Type B pancreatic cell (in vitro differentiated cells): ENCODE measurements around the gene FCHSD2. TPM values are rescaled to one million over a fixed set of nuclear protein-coding genes. Genes with fewer than 3 reads are reported as not detected.

ENCODE experiments used
- DNase-seq: peaks from one replicate; pipeline ENCODE4 v3.0.0; 2021; ENCODE audit warnings: mixed read lengths; ENCODE audit not compliant: unreplicated experiment; ENCODE audit errors: extremely low spot score
- H3K27ac Mint-ChIP-seq: 2 replicates; pipeline ENCODE4 v1.8.0; 2021; ENCODE audit warnings: mild to moderate bottlenecking, mixed read lengths
- H3K27me3 Mint-ChIP-seq: 2 replicates; pipeline ENCODE4 v1.8.0; 2021; ENCODE audit warnings: mixed read lengths
- H3K36me3 Mint-ChIP-seq: 2 replicates; pipeline ENCODE4 v1.8.0; 2021; ENCODE audit warnings: mixed read lengths
- H3K4me1 Mint-ChIP-seq: one replicate; pipeline ENCODE4 v1.8.0; 2021; ENCODE audit warnings: mixed read lengths; ENCODE audit not compliant: unreplicated experiment
- H3K4me3 Mint-ChIP-seq: 2 replicates; pipeline ENCODE4 v1.8.0; 2021; ENCODE audit warnings: mild to moderate bottlenecking, mixed read lengths
- H3K9me3 Mint-ChIP-seq: 2 replicates; pipeline ENCODE4 v1.8.0; 2021; ENCODE audit warnings: mixed read lengths
- total RNA-seq: library from RNA; stranded (reverse); gene quantifications from 2 replicates; pipeline ENCODE4 v1.2.1, GENCODE V29; 2021; ENCODE audit warnings: low replicate concordance
- TF ChIP-seq, protein P1 (sequence below): fragments of 200-600 bp; sonication (generic); conservative IDR thresholded peaks from 2 replicates; pipeline ENCODE4 v1.5.0; 2021; ENCODE audit warnings: antibody characterized with exemption, mild to moderate bottlenecking

Gene FCHSD2
- total RNA-seq, 1 donor from 2014 or later: 30.8 TPM

DNA sequence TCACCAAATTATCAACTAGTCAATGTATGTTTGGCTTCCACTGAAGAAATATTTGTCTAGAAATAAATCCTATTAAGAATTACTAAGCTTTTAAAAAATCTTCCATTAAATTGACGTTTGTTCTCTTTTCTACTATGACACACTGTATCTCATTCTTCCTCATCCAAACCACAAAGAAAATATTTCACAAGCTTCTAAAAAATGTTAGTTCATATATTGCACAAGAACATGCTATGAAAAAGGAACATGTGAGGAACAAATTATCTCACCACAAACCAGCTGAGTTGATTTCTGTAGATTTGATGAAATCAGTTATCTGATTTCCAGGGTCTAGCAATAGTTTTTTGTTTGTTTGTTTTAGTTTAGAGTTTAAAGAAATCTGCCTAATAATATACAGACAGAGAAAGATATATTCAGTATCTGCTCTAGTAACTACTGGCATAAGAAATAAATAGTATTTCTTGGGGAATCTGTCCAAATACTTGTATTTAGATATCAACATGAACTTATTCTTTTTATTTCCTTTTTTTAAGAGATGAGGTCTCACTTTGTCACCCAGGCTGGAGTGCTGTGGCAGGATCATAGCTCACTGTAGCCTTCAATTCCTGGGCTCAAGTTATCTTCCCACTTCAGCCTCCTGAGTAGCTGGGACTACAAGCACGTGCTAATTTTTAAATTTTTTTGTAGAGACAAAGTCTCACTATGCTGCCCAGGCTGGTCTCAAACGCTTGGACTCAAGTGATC lies 166.2 kb downstream of the FCHSD2 start:
- Mint-ChIP-seq H3K27me3 (no peaks in the 10 kb centered on the region), H3K4me1 (peaks cover 4% of the 10 kb centered on the region), H3K36me3 (peaks cover 23% of the 10 kb centered on the region), H3K4me3 (no peak overlapping the region), H3K27ac (no peak overlapping the region), H3K9me3 (peaks cover 4% of the 10 kb centered on the region)
- TF ChIP-seq, protein P1, sequence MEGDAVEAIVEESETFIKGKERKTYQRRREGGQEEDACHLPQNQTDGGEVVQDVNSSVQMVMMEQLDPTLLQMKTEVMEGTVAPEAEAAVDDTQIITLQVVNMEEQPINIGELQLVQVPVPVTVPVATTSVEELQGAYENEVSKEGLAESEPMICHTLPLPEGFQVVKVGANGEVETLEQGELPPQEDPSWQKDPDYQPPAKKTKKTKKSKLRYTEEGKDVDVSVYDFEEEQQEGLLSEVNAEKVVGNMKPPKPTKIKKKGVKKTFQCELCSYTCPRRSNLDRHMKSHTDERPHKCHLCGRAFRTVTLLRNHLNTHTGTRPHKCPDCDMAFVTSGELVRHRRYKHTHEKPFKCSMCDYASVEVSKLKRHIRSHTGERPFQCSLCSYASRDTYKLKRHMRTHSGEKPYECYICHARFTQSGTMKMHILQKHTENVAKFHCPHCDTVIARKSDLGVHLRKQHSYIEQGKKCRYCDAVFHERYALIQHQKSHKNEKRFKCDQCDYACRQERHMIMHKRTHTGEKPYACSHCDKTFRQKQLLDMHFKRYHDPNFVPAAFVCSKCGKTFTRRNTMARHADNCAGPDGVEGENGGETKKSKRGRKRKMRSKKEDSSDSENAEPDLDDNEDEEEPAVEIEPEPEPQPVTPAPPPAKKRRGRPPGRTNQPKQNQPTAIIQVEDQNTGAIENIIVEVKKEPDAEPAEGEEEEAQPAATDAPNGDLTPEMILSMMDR: no peak
- DNase-seq: no peak

DNA sequence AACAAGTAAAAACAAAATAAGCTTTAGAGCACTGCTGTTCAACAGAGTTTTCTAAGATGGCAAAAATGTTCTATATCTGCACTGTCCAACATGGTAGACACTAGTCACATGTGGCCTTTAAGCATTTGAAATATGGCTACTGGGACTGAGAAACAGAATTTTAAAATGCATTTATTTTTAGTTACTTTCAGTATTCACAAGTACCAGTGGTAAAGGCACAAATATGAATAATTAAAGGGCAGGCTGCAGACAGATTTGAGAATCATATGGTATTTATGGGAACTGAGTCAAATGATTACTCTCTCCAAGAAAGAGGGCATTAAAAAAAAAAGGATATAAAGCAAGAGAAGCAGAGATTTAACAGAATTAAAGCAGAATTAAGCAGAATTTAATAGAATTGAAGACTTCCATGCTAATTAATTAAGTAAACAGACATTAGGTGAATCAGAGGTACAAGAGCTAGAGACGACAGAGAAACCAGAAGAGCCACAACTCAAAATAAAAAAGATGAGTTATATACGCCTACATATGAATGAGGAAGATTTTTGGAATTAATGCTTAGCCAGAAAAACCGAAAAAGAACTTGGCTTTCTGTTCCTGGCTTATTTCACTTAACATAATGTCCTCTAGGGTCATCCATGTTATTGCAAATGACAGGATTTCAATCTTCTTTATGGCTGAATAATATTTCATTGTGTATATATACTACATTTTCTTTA lies 167.5 kb downstream of the FCHSD2 start:
- Mint-ChIP-seq H3K4me3 (no peak overlapping the region), H3K36me3 (peaks cover 21% of the 10 kb centered on the region), H3K27me3 (no peaks in the 10 kb centered on the region), H3K27ac (no peak overlapping the region), H3K4me1 (peaks cover 15% of the 10 kb centered on the region), H3K9me3 (peaks cover 4% of the 10 kb centered on the region)
- TF ChIP-seq, protein P1: no peak
- no peak for DNase-seq

DNA sequence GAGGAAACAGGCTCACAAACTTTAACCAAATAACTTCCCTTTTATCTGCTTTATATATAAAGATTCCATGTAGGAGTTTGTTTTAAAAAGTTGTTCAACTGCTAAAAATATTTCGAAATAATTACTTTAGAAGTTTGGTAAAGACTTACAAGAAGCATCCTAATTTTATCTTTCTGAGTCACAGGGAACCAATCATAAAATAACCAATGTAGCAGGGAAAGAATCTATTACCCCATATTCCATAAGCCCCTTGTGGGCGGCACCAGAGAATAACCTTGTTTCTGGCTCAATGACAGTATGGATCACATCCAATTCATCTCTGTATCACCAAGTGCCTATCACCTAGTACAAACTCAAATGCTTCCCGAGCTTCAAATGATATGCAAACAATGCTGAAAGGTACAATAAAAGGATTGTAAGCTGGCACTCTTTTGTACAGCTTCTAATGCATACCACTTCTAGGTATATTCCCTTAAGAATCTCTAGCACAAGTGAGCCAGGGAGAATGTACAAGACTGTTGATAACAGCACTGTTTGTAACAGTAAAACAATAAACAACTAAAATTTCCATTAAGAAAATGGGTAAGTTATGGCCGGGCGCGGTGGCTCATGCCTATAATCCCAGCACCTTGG lies 169.5 kb downstream of the FCHSD2 start:
- Mint-ChIP-seq H3K4me3 (no peak overlapping the region), H3K9me3 (peaks cover 4% of the 10 kb centered on the region), H3K27me3 (no peaks in the 10 kb centered on the region), H3K27ac (no peak overlapping the region), H3K4me1 (peaks cover 15% of the 10 kb centered on the region), H3K36me3 (peaks cover 13% of the 10 kb centered on the region)
- TF ChIP-seq, protein P1: no peak
- DNase-seq: no peak

DNA sequence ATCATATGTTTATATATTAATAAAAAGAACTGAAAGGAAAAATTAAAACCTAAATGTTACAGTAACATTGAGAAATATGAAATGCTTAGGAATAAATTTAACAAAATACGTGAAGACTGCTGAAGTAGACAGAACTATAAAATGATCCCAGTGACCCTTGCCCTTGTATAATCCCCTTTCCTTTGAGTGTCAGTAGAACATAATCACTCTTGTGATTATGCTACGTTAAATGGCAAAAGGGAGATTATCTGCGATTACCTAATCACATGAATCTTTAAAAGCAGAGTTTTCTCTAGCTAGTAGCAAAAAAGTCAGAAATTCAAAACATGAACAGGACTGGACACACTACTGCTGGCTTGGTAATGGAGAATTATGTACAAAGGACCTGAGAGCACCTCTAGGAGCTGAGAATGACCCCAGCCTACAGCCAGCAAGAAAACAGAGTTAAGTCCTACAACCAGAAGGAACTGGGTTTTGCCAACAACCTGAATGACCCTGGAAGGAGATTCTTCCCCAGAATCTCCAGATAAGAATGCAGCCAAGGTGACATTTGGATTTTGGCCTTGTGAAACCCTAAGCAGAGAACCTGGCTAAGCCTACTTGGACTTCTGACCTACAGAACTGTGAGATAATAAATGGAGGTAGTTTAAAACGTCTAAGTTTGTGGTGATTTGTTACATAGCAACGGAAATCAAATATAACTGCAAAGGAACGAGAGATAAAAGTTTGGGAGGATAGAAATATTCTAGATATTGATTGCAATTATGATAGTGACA lies 170.7 kb downstream of the FCHSD2 start:
- TF ChIP-seq, protein P1: no peak
- H3K27me3 Mint-ChIP-seq: no peaks in the 10 kb centered on the region
- peaks cover 4% of the 10 kb centered on the region for H3K9me3 Mint-ChIP-seq
- no peak overlapping the region for H3K4me3 Mint-ChIP-seq
- peaks cover 15% of the 10 kb centered on the region for H3K4me1 Mint-ChIP-seq
- no peak for DNase-seq
- H3K36me3 Mint-ChIP-seq: peaks cover 13% of the 10 kb centered on the region
- H3K27ac Mint-ChIP-seq: no peak overlapping the region

DNA sequence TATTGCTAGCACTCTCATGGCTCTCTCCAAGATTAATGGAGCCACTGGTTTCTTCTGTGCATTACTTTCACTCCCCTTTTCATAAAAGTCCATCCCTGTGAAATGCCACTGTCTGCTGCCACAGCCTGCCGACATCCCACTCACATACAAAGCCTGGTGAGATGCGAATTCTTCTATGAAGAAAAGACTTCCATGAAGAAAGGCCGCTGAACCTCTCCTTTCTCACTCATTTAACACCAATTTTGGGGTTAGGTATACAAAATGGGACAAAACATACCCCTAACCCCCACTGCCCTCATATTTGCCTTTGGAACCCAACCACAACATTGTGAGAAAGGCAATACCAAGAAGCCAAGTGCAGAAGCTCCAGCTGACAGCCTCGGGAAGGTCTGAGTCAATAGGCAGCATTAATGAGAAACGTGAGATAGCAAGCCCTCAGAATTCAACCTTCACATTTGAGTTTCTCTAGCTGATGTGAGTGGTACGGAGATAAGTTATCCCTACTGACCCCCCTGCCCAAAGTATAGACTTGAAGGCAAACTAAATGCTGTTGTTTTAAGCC lies 171.5 kb downstream of the FCHSD2 start:
- H3K4me3 Mint-ChIP-seq: no peak overlapping the region
- DNase-seq: no peak
- peaks cover 15% of the 10 kb centered on the region for H3K4me1 Mint-ChIP-seq
- TF ChIP-seq, protein P1: no peak
- H3K36me3 Mint-ChIP-seq: peaks cover 16% of the 10 kb centered on the region
- H3K27ac Mint-ChIP-seq: no peak overlapping the region
- H3K27me3 Mint-ChIP-seq: no peaks in the 10 kb centered on the region
- H3K9me3 Mint-ChIP-seq: peaks cover 4% of the 10 kb centered on the region
